Measurements from ENCODE around the gene NCOA4.

The NCOA4 gene

GRCh38 chr10:46020344-46020657, 10.1 kb downstream of the NCOA4 start:
- H3K9me3 ChIP-seq (ENCODE audit: control insufficient read depth, insufficient read depth, low read depth, low read length): no peaks in the 10 kb centered on the region
- ChIA-PET CTCF (interaction anchor here (1.4 to 1.7 kb wide), 2 partner anchors 12 to 202 kb away, joined by 3 to 4 read pairs; no protein-coding TSS in a partner anchor), POLR2A (no interaction called here)
- TF ChIP-seq, protein P1, sequence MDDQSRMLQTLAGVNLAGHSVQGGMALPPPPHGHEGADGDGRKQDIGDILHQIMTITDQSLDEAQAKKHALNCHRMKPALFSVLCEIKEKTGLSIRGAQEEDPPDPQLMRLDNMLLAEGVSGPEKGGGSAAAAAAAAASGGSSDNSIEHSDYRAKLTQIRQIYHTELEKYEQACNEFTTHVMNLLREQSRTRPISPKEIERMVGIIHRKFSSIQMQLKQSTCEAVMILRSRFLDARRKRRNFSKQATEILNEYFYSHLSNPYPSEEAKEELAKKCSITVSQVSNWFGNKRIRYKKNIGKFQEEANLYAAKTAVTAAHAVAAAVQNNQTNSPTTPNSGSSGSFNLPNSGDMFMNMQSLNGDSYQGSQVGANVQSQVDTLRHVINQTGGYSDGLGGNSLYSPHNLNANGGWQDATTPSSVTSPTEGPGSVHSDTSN (CRISPR knock-in tag; IDR thresholded peaks at IDR 0.05): no peak
- TF ChIP-seq ZNF664 (tag by site-specific recombination; IDR thresholded peaks at IDR 0.05): 0 out of 2 replicates have a peak, but pooled peaks have one; percentile 24
- TF ChIP-seq ZNF561 (tag by site-specific recombination; IDR thresholded peaks at IDR 0.05; ENCODE audit: borderline replicate concordance): no peak
- peaks cover 15% of the 10 kb centered on the region; the same call in 1 of the 2 replicates for H3K4me1 ChIP-seq (ENCODE audit: control insufficient read depth, insufficient read depth, low read length)
- H3K36me3 ChIP-seq (ENCODE audit: control insufficient read depth in 2 of 2, insufficient read depth in 1 of 2, low read length in 2 of 2): peaks cover 9 to 26% of the 10 kb centered on the region in 2 experiments
- H3K27ac ChIP-seq (ENCODE audit: extremely low read depth, low read depth, low read length): no peak overlapping the region
- H3K4me3 ChIP-seq (ENCODE audit: low read depth, low read length): no peak overlapping the region

DNA sequence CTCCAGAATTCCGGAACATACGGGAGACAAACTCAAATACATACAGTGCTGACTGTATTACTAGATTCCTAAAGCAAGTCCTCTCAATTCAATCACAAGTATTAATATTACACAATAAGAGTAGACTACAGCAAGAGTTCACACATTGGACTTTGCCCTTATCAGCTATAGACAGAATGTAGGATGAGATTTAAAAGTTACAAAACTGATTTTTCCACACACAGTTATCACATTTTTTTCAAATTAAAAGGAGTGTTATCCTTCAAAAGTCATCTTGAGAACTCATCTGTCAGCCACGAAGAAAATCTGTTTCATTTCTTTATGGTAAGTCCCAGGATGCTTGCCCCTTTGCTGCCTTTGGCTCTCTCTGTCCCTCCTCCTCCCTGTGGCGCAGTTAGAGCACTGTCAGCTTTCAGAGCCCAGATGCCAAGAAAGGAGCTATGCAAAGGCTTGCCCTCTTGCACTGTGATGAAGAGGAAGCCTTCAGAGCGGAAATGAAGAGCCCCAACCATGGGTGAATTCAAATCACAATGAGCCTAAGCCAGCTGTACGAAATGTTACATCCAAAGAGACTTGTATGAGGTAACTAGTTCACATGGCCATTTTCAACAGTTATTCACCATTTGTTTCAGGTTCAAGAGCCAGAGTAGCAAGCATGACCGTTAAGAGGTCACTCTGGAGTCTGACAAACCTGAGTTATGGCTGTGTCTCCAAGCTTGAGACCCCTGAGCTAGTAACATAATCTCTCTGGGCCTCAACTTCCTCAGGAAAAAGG, 10.7 kb downstream of the NCOA4 start:
- ChIA-PET POLR2A (no interaction called here), CTCF (interaction anchor here (1.4 to 1.7 kb wide), 2 partner anchors 12 to 203 kb away, joined by 3 to 4 read pairs; no protein-coding TSS in a partner anchor)
- Histone ChIP-seq H3K27ac (ENCODE audit: extremely low read depth, low read depth, low read length) (no peak overlapping the region), H3K4me1 (ENCODE audit: control insufficient read depth, insufficient read depth, low read length) (peaks cover 14% of the 10 kb centered on the region; the same call in 1 of the 2 replicates), H3K36me3 (ENCODE audit: control insufficient read depth in 2 of 2, insufficient read depth in 1 of 2, low read length in 2 of 2) (peaks cover 9 to 31% of the 10 kb centered on the region in 2 experiments), H3K9me3 (ENCODE audit: control insufficient read depth, insufficient read depth, low read depth, low read length) (no peaks in the 10 kb centered on the region), H3K4me3 (ENCODE audit: low read depth, low read length) (no peak overlapping the region)
- TF ChIP-seq, protein P2, sequence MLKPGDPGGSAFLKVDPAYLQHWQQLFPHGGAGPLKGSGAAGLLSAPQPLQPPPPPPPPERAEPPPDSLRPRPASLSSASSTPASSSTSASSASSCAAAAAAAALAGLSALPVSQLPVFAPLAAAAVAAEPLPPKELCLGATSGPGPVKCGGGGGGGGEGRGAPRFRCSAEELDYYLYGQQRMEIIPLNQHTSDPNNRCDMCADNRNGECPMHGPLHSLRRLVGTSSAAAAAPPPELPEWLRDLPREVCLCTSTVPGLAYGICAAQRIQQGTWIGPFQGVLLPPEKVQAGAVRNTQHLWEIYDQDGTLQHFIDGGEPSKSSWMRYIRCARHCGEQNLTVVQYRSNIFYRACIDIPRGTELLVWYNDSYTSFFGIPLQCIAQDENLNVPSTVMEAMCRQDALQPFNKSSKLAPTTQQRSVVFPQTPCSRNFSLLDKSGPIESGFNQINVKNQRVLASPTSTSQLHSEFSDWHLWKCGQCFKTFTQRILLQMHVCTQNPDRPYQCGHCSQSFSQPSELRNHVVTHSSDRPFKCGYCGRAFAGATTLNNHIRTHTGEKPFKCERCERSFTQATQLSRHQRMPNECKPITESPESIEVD (tag by site-specific recombination; IDR thresholded peaks at IDR 0.05): no peak
- TF ChIP-seq, protein P3, sequence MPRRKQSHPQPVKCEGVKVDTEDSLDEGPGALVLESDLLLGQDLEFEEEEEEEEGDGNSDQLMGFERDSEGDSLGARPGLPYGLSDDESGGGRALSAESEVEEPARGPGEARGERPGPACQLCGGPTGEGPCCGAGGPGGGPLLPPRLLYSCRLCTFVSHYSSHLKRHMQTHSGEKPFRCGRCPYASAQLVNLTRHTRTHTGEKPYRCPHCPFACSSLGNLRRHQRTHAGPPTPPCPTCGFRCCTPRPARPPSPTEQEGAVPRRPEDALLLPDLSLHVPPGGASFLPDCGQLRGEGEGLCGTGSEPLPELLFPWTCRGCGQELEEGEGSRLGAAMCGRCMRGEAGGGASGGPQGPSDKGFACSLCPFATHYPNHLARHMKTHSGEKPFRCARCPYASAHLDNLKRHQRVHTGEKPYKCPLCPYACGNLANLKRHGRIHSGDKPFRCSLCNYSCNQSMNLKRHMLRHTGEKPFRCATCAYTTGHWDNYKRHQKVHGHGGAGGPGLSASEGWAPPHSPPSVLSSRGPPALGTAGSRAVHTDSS (tag by site-specific recombination; IDR thresholded peaks at IDR 0.05): no peak
- TF ChIP-seq ZNF132 (tag by site-specific recombination; IDR thresholded peaks at IDR 0.05; ENCODE audit: borderline replicate concordance) (no peak), ZIC2 (tag by site-specific recombination; IDR thresholded peaks at IDR 0.05) (no peak), ZNF518A (tag by site-specific recombination; conservative IDR thresholded peaks at IDR 0.05; ENCODE audit: low read depth) (no peak), ZNF623 (tag by site-specific recombination; IDR thresholded peaks at IDR 0.05) (no peak), BCL6B (tag by site-specific recombination; IDR thresholded peaks at IDR 0.05) (no peak), ZNF664 (tag by site-specific recombination; IDR thresholded peaks at IDR 0.05) (no peak), ZNF645 (tag by site-specific recombination; IDR thresholded peaks at IDR 0.05) (no peak)
- TF ChIP-seq, protein P4, sequence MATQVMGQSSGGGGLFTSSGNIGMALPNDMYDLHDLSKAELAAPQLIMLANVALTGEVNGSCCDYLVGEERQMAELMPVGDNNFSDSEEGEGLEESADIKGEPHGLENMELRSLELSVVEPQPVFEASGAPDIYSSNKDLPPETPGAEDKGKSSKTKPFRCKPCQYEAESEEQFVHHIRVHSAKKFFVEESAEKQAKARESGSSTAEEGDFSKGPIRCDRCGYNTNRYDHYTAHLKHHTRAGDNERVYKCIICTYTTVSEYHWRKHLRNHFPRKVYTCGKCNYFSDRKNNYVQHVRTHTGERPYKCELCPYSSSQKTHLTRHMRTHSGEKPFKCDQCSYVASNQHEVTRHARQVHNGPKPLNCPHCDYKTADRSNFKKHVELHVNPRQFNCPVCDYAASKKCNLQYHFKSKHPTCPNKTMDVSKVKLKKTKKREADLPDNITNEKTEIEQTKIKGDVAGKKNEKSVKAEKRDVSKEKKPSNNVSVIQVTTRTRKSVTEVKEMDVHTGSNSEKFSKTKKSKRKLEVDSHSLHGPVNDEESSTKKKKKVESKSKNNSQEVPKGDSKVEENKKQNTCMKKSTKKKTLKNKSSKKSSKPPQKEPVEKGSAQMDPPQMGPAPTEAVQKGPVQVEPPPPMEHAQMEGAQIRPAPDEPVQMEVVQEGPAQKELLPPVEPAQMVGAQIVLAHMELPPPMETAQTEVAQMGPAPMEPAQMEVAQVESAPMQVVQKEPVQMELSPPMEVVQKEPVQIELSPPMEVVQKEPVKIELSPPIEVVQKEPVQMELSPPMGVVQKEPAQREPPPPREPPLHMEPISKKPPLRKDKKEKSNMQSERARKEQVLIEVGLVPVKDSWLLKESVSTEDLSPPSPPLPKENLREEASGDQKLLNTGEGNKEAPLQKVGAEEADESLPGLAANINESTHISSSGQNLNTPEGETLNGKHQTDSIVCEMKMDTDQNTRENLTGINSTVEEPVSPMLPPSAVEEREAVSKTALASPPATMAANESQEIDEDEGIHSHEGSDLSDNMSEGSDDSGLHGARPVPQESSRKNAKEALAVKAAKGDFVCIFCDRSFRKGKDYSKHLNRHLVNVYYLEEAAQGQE (tag by site-specific recombination; IDR thresholded peaks at IDR 0.05): no peak
